HEK293 (cell line): ENCODE results near the gene SART3.

ENCODE experiments used
- TCF7L2 ChIP-seq: IDR thresholded peaks from 2 replicates; pipeline ENCODE4 v1.6.1; 2011; ENCODE audit warnings: low read depth, mild to moderate bottlenecking, inconsistent platforms, low read length, moderate library complexity, borderline replicate concordance
- ZEB2 ChIP-seq: fragments of 450-650 bp; formaldehyde crosslinking; IDR thresholded peaks from 2 replicates; pipeline ENCODE4 v1.5.1; 2016; ENCODE audit warnings: missing biosample characterization, missing genetic modification characterization
- ZNF133 ChIP-seq: fragments of 450-650 bp; formaldehyde crosslinking; IDR thresholded peaks from 2 replicates; pipeline ENCODE4 v1.5.1; 2016; ENCODE audit warnings: missing biosample characterization, missing genetic modification characterization
- ZNF19 ChIP-seq: fragments of 450-650 bp; formaldehyde crosslinking; IDR thresholded peaks from 2 replicates; pipeline ENCODE4; 2016; ENCODE audit warnings: missing biosample characterization, missing genetic modification characterization, low read depth
- ZNF214 ChIP-seq: fragments of 450-650 bp; formaldehyde crosslinking; IDR thresholded peaks from 2 replicates; pipeline ENCODE4 v1.5.1; 2017; ENCODE audit warnings: missing biosample characterization, mild to moderate bottlenecking, missing genetic modification characterization, borderline replicate concordance
- ZNF274 ChIP-seq, 2 experiments: fragments of 200-500 bp in 1 of 2; fragments of 450-650 bp in 1 of 2; sonication (Bioruptor generic) in 1 of 2; formaldehyde crosslinking in 1 of 2; IDR thresholded peaks; 2 replicates each; pipeline versions ENCODE4 v1.5.1 to v1.6.1; 2014 to 2016; ENCODE audit warnings: borderline replicate concordance in 1 of 2, inconsistent platforms in 1 of 2, low read length in 1 of 2, missing biosample characterization in 1 of 2, missing genetic modification characterization in 1 of 2
- ZNF292 ChIP-seq: fragments of 450-650 bp; formaldehyde crosslinking; IDR thresholded peaks from 2 replicates; pipeline ENCODE4 v1.5.1; 2016; ENCODE audit warnings: low read depth, missing biosample characterization, missing genetic modification characterization, borderline replicate concordance
- ZNF324 ChIP-seq: fragments of 450-650 bp; formaldehyde crosslinking; IDR thresholded peaks from 2 replicates; pipeline ENCODE4 v1.5.1; 2016; ENCODE audit warnings: missing biosample characterization, missing genetic modification characterization
- ZNF510 ChIP-seq: fragments of 450-650 bp; formaldehyde crosslinking; IDR thresholded peaks from 2 replicates; pipeline ENCODE4 v1.5.1; 2018; ENCODE audit warnings: mild to moderate bottlenecking, missing genetic modification characterization, missing biosample characterization; ENCODE audit not compliant: insufficient replicate concordance
- ZNF654 ChIP-seq: fragments of 450-650 bp; formaldehyde crosslinking; IDR thresholded peaks from 2 replicates; pipeline ENCODE4 v1.5.1; 2016; ENCODE audit warnings: low read depth, missing biosample characterization, missing genetic modification characterization
- TF ChIP-seq, protein P1 (sequence below): fragments of 450-650 bp; formaldehyde crosslinking; IDR thresholded peaks from 2 replicates; pipeline ENCODE4 v1.5.1; 2016; ENCODE audit warnings: missing biosample characterization, missing genetic modification characterization
- TF ChIP-seq, protein P2 (sequence below): fragments of 450-650 bp; formaldehyde crosslinking; IDR thresholded peaks from 2 replicates; pipeline ENCODE4 v1.5.1; 2016; ENCODE audit warnings: missing biosample characterization, missing genetic modification characterization
- TF ChIP-seq, protein P3 (sequence below): fragments of 450-650 bp; formaldehyde crosslinking; IDR thresholded peaks from 2 replicates; pipeline ENCODE4 v1.5.1; 2016; ENCODE audit warnings: missing biosample characterization, missing genetic modification characterization, low read depth
- TF ChIP-seq, protein P4 (sequence below): fragments of 450-650 bp; formaldehyde crosslinking; IDR thresholded peaks from 2 replicates; pipeline ENCODE4 v1.5.1; 2016; ENCODE audit warnings: missing biosample characterization, missing genetic modification characterization

DNA sequence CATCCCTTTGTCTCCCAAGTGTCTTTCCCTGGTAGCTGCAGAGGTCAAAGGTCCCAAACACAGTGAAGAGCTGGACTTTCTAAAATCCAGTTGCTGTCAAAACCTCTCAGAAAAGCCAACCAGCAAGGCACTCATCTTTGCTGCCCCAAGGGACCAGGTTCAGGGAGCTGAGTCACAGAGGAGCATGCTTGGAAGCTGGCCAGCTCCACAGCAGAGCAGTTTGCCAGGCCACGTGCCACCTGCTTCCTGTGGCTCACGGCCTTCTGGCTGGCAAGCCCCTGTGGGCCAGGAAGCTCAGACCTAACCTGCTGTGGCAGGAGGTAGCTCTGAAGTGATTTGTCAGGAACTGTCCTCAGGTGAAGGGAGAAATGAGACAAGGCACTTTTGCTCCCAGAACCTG is 5.0 kb upstream of the SART3 start:
- TF ChIP-seq, protein P1, sequence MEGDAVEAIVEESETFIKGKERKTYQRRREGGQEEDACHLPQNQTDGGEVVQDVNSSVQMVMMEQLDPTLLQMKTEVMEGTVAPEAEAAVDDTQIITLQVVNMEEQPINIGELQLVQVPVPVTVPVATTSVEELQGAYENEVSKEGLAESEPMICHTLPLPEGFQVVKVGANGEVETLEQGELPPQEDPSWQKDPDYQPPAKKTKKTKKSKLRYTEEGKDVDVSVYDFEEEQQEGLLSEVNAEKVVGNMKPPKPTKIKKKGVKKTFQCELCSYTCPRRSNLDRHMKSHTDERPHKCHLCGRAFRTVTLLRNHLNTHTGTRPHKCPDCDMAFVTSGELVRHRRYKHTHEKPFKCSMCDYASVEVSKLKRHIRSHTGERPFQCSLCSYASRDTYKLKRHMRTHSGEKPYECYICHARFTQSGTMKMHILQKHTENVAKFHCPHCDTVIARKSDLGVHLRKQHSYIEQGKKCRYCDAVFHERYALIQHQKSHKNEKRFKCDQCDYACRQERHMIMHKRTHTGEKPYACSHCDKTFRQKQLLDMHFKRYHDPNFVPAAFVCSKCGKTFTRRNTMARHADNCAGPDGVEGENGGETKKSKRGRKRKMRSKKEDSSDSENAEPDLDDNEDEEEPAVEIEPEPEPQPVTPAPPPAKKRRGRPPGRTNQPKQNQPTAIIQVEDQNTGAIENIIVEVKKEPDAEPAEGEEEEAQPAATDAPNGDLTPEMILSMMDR (tag by site-specific recombination): no peak
- TF ChIP-seq ZEB2 (tag by site-specific recombination): no peak
- TF ChIP-seq, protein P2, sequence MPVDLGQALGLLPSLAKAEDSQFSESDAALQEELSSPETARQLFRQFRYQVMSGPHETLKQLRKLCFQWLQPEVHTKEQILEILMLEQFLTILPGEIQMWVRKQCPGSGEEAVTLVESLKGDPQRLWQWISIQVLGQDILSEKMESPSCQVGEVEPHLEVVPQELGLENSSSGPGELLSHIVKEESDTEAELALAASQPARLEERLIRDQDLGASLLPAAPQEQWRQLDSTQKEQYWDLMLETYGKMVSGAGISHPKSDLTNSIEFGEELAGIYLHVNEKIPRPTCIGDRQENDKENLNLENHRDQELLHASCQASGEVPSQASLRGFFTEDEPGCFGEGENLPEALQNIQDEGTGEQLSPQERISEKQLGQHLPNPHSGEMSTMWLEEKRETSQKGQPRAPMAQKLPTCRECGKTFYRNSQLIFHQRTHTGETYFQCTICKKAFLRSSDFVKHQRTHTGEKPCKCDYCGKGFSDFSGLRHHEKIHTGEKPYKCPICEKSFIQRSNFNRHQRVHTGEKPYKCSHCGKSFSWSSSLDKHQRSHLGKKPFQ (tag by site-specific recombination): no peak
- TF ChIP-seq, protein P3, sequence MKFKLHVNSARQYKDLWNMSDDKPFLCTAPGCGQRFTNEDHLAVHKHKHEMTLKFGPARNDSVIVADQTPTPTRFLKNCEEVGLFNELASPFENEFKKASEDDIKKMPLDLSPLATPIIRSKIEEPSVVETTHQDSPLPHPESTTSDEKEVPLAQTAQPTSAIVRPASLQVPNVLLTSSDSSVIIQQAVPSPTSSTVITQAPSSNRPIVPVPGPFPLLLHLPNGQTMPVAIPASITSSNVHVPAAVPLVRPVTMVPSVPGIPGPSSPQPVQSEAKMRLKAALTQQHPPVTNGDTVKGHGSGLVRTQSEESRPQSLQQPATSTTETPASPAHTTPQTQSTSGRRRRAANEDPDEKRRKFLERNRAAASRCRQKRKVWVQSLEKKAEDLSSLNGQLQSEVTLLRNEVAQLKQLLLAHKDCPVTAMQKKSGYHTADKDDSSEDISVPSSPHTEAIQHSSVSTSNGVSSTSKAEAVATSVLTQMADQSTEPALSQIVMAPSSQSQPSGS (tag by site-specific recombination): no peak
- no peak for TF ChIP-seq ZNF292
- TF ChIP-seq ZNF510: no peak
- TF ChIP-seq ZNF214: no peak
- TF ChIP-seq TCF7L2: no peak
- no peak for TF ChIP-seq ZNF324 (tag by site-specific recombination)
- no peak for TF ChIP-seq ZNF654 (tag by site-specific recombination)
- TF ChIP-seq ZNF274 (IDR thresholded peaks at IDR 0.05; ENCODE audit: low read length): no peak
- no peak for TF ChIP-seq ZNF274 (tag by site-specific recombination; IDR thresholded peaks at IDR 0.05; ENCODE audit: borderline replicate concordance)
- TF ChIP-seq ZNF19: no peak
- TF ChIP-seq ZNF133: no peak
- TF ChIP-seq, protein P4, sequence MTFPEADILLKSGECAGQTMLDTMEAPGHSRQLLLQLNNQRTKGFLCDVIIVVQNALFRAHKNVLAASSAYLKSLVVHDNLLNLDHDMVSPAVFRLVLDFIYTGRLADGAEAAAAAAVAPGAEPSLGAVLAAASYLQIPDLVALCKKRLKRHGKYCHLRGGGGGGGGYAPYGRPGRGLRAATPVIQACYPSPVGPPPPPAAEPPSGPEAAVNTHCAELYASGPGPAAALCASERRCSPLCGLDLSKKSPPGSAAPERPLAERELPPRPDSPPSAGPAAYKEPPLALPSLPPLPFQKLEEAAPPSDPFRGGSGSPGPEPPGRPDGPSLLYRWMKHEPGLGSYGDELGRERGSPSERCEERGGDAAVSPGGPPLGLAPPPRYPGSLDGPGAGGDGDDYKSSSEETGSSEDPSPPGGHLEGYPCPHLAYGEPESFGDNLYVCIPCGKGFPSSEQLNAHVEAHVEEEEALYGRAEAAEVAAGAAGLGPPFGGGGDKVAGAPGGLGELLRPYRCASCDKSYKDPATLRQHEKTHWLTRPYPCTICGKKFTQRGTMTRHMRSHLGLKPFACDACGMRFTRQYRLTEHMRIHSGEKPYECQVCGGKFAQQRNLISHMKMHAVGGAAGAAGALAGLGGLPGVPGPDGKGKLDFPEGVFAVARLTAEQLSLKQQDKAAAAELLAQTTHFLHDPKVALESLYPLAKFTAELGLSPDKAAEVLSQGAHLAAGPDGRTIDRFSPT (tag by site-specific recombination): no peak
